OCI-LY1 (cell line): Measurements from ENCODE around the gene MARS1.

ENCODE experiments used
- H2AFZ ChIP-seq: fragments of 200-600 bp; sonication (generic), shearing (Covaris generic); 2 replicates; pipeline ENCODE4 v1.6.0; 2014; ENCODE audit warnings: antibody characterized with exemption, mild to moderate bottlenecking, low read length
- H3F3A ChIP-seq: fragments of 200-600 bp; sonication (generic), shearing (Covaris generic); 2 replicates; pipeline ENCODE4 v1.6.0; 2014; ENCODE audit warnings: mild to moderate bottlenecking, antibody characterized with exemption, low read length, moderate library complexity; ENCODE audit not compliant: insufficient read depth
- H3K27ac ChIP-seq: fragments of 200-600 bp; sonication (generic); 2 replicates; pipeline ENCODE4 v1.5.1; 2014; ENCODE audit warnings: low read length, mixed run types, mild to moderate bottlenecking, low read depth; ENCODE audit not compliant: poor library complexity, severe bottlenecking
- H3K27me3 ChIP-seq: fragments of 200-600 bp; sonication (generic); 2 replicates; pipeline ENCODE4 v1.6.0; 2014; ENCODE audit warnings: antibody characterized with exemption, mild to moderate bottlenecking, low read length, moderate library complexity; ENCODE audit not compliant: insufficient read depth
- H3K36me3 ChIP-seq: fragments of 200-600 bp; sonication (generic); 2 replicates; pipeline ENCODE4 v1.6.1; 2014; ENCODE audit warnings: mild to moderate bottlenecking, antibody characterized with exemption, low read length, moderate library complexity, mixed read lengths; ENCODE audit not compliant: insufficient read depth
- H3K4me1 ChIP-seq: fragments of 200-600 bp; sonication (generic); 2 replicates; pipeline ENCODE4 v1.5.1; 2014; ENCODE audit warnings: mild to moderate bottlenecking, low read length, moderate library complexity; ENCODE audit not compliant: insufficient read depth, severe bottlenecking
- H3K4me2 ChIP-seq: fragments of 200-600 bp; sonication (generic), shearing (Covaris generic); 2 replicates; pipeline ENCODE4 v1.6.1; 2014; ENCODE audit warnings: low read length
- H3K4me3 ChIP-seq: fragments of 200-600 bp; sonication (generic); 2 replicates; pipeline ENCODE4 v1.5.1; 2014; ENCODE audit warnings: low read length, low read depth, mild to moderate bottlenecking, mixed read lengths; ENCODE audit not compliant: poor library complexity, severe bottlenecking
- H3K79me2 ChIP-seq: fragments of 200-600 bp; shearing (Covaris generic); 2 replicates; pipeline ENCODE4 v1.6.1; 2016; ENCODE audit warnings: mixed run types, low read length, mixed read lengths; ENCODE audit not compliant: insufficient read depth
- H3K9ac ChIP-seq: fragments of 200-600 bp; sonication (generic), shearing (Covaris generic); 2 replicates; pipeline ENCODE4 v1.6.1; 2014; ENCODE audit warnings: mild to moderate bottlenecking, low read length, mixed read lengths
- H3K9me2 ChIP-seq: fragments of 200-600 bp; sonication (generic), shearing (Covaris generic); 2 replicates; pipeline ENCODE4 v1.6.1; 2014; ENCODE audit warnings: low read depth, mild to moderate bottlenecking, low read length, mixed read lengths
- H3K9me3 ChIP-seq: fragments of 200-600 bp; shearing (Covaris generic); 2 replicates; pipeline ENCODE4 v1.6.1; 2014; ENCODE audit warnings: low read length, mixed read lengths
- H4K20me1 ChIP-seq: fragments of 200-600 bp; sonication (generic), shearing (Covaris generic); 2 replicates; pipeline ENCODE4 v1.6.0; 2016; ENCODE audit warnings: mild to moderate bottlenecking, low read length; ENCODE audit not compliant: insufficient read depth
- CTCF ChIP-seq: fragments of 200-600 bp; sonication (generic), shearing (Covaris generic); IDR thresholded peaks from 2 replicates; pipeline ENCODE4 v1.5.1; 2017; ENCODE audit warnings: mild to moderate bottlenecking, antibody characterized with exemption, low read length, moderate library complexity, mixed read lengths
- EZH2 ChIP-seq: fragments of 200-600 bp; sonication (generic), shearing (Covaris generic); IDR thresholded peaks from 2 replicates; pipeline ENCODE4 v1.8.0; 2017; ENCODE audit warnings: borderline replicate concordance, mixed run types, mild to moderate bottlenecking, antibody characterized with exemption, low read length, moderate library complexity, mixed read lengths

Gene MARS1

GRCh38 chr12:57525615-57526383 is 37.9 kb downstream of the MARS1 start:
- H3K36me3 ChIP-seq: peaks cover 53% of the 10 kb centered on the region
- no peak overlapping the region for H3K4me3 ChIP-seq
- no peaks in the 10 kb centered on the region for H3K27me3 ChIP-seq
- H3K4me1 ChIP-seq: peaks cover 36% of the 10 kb centered on the region
- H3F3A ChIP-seq: 0 out of 2 replicates have a peak, but pooled peaks cover 7% of the 10 kb centered on the region
- no peaks in the 10 kb centered on the region for H3K9me2 ChIP-seq
- H3K9ac ChIP-seq: no peak overlapping the region
- TF ChIP-seq CTCF (no peak), EZH2 (no peak)
- H3K27ac ChIP-seq: no peak overlapping the region
- no peak overlapping the region for H2AFZ ChIP-seq
- no peaks in the 10 kb centered on the region for H3K79me2 ChIP-seq
- H3K9me3 ChIP-seq: no peaks in the 10 kb centered on the region
- no peaks in the 10 kb centered on the region for H4K20me1 ChIP-seq
- H3K4me2 ChIP-seq: no peak overlapping the region

- Histone ChIP-seq H3K4me2 (no peak overlapping the region), H3K4me1 (peaks cover 27% of the 10 kb centered on the region), H3K27me3 (no peaks in the 10 kb centered on the region), H2AFZ (no peak overlapping the region), H3K4me3 (no peak overlapping the region), H3K79me2 (no peaks in the 10 kb centered on the region), H4K20me1 (no peaks in the 10 kb centered on the region), H3K36me3 (peaks cover 60% of the 10 kb centered on the region), H3F3A (0 out of 2 replicates have a peak, but pooled peaks cover 7% of the 10 kb centered on the region), H3K9me2 (no peaks in the 10 kb centered on the region), H3K9ac (no peak overlapping the region), H3K27ac (no peak overlapping the region), H3K9me3 (no peaks in the 10 kb centered on the region)
- TF ChIP-seq EZH2 (no peak), CTCF (no peak)
Observed at GRCh38 chr12:57526477-57527126, 38.7 kb downstream of the MARS1 start.

- Histone ChIP-seq H3K9me3 (no peaks in the 10 kb centered on the region), H3K27ac (no peak overlapping the region), H4K20me1 (no peaks in the 10 kb centered on the region), H3K9me2 (no peaks in the 10 kb centered on the region), H3K27me3 (no peaks in the 10 kb centered on the region), H3F3A (0 out of 2 replicates have a peak, but pooled peaks cover under 1% of the 10 kb centered on the region), H3K79me2 (no peaks in the 10 kb centered on the region), H3K9ac (no peak overlapping the region), H2AFZ (no peak overlapping the region), H3K4me1 (peaks cover 22% of the 10 kb centered on the region), H3K4me3 (no peak overlapping the region), H3K4me2 (no peak overlapping the region), H3K36me3 (peaks cover 66% of the 10 kb centered on the region)
- TF ChIP-seq EZH2 (no peak), CTCF (no peak)
Observed at GRCh38 chr12:57527184-57527583, 39.3 kb downstream of the MARS1 start.
